GM21447 (cell line): ENCODE measurements around the gene DCAF11.
A peak's percentile ranks its signal among the peaks of the same experiment; 100 is the strongest.

Experiments
- ATAC-seq: cut with Tn5 transposase; IDR thresholded peaks from one replicate; pipeline ENCODE4 v1.9.1; 2021; ENCODE audit not compliant: unreplicated experiment

Gene DCAF11

DNA sequence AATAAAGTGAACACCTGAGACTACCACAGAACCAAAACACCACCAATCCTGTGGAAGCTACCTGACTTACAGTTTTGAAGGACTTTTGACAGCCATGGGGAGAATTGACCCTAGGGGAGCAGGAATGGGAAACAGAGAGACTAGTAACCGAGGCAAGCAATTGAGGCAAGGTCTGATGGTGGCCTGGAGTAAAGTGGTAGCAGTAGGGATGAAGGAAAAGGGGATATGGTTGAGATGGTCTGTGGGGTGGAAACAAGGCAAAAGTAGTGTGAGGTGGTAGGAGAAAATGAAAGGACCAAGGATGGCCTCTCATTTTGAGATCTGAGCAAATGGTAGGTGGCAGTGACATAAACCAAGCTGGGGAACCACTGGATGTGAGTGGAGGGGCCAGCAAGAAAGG is 42.3 kb downstream of the DCAF11 start:
- ATAC-seq = no peak

GRCh38 chr14:24157331-24157730 is 42.8 kb downstream of the DCAF11 start:
- no peak for ATAC-seq

GRCh38 chr14:24159777-24160498 is 45.4 kb downstream of the DCAF11 start:
- ATAC-seq = no peak

- no peak for ATAC-seq
Measured at GRCh38 chr14:24160499-24160849, 45.9 kb downstream of the DCAF11 start.

DNA sequence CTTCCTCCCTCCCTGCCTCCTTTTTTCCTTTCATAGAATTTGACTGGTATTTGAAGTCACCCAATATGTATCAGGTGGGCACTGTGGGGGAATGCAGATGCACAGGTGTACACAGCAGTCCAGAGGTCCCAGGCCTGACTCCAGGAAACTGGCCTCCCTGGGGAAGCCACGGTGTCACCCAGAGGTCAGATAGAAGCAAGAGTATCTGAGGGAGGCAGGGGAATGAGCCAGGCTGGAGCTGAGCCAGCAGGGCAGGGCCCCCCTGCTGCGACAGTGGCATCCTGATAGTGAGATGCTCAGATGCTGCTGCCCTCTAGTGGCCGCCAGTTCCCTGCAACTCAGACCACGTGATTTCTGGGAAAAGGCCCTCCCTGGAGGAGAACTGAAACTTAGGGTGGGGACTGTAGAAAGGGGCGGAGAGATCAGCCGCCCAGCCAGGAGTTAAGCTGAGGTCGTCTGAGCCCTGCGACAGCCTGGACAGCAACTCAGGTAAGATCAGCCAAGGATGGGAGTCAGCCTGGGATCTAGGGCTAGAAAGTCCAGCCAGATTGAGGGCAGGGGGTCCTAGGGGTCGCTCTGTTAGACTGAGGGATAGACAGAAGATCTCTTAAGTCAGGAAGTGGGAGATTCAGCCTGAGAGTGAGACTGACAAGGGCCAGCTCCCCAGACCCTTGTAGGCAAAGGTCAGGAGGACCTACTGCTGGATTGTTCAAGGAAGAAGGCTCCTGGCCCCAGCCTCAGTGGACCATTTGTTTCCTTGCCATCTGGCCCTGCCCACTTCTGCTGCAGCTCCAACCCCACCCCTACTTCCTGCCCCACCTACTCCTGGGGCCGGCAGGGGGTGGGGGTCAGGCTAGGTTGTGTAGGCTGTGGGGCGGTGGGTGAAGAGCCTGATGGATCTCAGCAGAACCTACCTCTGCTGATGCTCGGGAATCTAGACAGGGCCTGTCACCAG is 46.5 kb downstream of the DCAF11 start, which contains the start of gene IRF9:
IRF9 (plus strand) TSS at position 416 of the 955 bp plus-strand sequence. CDS start 880 bp downstream, outside the sequence.
- ATAC-seq = peak; percentile 84

DNA sequence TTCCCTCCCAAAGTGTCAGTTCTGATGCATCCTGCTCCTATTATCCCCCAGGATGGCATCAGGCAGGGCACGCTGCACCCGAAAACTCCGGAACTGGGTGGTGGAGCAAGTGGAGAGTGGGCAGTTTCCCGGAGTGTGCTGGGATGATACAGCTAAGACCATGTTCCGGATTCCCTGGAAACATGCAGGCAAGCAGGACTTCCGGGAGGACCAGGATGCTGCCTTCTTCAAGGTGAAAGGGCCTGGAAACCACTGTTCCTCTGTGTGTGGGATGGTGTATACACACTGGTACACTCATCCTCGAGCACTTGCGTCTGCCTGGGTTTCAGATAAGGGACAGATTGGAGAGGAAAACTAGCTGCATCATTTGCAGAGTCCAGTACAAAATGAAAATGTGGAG is 47.5 kb downstream of the DCAF11 start:
- no peak for ATAC-seq

DNA sequence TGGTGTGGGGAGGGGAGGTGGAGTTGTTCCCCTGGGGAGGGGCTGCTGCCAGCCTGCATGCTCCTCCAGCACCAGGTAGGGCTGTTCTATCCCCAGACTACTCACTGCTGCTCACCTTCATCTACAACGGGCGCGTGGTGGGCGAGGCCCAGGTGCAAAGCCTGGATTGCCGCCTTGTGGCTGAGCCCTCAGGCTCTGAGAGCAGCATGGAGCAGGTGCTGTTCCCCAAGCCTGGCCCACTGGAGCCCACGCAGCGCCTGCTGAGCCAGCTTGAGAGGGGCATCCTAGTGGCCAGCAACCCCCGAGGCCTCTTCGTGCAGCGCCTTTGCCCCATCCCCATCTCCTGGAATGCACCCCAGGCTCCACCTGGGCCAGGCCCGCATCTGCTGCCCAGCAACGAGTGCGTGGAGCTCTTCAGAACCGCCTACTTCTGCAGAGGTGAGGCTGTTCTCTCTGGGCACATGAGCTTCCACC is 50.0 kb downstream of the DCAF11 start:
- no peak for ATAC-seq

DNA sequence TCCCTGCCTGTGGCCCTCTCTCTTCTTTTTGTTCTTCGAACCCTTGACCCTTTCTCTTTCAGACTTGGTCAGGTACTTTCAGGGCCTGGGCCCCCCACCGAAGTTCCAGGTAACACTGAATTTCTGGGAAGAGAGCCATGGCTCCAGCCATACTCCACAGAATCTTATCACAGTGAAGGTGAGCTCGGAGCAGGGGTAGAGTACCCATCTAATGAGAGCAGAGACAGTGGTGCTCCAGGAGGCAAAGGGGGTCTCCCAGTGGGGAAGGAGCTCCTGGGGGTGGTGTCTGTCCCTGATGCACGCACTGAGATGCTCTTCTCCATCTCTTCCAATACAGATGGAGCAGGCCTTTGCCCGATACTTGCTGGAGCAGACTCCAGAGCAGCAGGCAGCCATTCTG is 51.2 kb downstream of the DCAF11 start:
- no peak for ATAC-seq

DNA sequence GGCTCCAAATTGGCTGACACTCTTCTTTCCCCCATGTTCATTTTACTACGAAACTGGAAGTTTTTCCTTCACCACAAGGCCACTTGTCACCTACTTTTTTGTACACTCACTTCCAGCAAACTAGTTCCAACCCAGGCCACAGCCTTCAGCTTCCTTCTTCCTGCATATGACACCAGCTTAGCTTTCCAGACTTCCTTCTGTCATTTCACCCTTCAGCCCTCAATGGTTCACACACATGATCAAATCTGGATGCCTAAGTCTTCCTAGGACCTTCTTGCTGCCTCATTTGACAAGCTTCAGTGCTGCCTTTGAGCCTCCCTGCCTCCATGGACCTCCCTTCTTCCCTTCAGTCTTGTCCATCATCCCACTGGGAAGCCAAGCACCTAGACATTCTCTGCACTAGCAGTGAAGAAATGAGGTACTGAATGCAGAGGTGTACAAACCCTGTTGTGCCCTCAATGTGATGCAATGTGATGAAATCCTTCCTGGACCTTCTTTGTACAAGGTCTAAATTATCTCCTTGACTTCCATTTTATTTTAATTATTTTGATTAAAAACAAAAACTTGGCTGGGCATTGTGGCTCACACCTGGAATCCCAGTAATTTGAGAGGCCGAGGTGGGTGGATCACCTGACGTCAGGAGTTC is 53.0 kb downstream of the DCAF11 start:
- ATAC-seq = no peak

DNA sequence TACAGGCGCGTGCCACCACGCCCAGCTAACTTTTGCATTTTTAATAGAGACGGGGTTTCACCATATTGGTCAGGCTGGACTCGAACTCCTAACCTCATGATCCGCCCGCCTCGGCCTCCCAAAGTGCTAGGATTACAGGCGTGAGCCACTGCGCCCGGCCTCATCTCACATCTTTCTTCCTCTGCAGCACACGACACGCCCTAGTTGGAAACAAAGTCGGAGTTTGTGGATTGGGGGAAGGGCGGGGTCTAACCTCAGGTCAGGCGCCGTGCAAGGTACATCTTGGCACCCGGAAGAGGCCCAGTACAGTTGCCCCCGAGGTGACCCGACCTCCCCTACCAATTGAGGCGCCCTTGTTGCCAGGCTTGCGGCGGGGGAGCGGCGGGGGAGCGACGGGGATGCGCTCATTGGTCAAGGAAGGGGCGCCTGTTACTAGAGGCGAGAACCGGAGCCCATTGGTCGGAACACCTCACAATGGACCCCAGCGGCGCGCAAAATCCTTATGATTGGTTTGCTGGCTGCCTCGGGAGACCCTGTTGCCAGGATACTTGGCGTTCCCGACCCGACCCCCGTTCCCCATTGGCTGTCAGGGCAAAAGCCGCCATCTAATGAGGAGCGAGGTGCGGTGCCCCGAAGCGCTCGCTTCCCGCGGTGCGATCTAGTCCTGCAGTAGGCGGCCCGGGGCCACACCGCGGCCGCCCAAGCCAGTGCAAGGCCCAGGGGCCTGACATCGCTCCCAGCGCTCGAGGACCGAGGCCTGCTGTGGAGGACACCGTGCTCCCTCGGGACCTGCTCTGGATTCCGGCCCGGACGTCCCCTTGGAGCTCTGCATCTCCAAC is 57.1 kb downstream of the DCAF11 start, which contains the start of gene REC8:
REC8 (plus strand) TSS at position 659 of the 839 bp plus-strand sequence. CDS start 473 bp downstream, outside the sequence.
- ATAC-seq = peak; percentile 88

- ATAC-seq = no peak
Measured at GRCh38 chr14:24172261-24172860, 57.8 kb downstream of the DCAF11 start.

GRCh38 chr14:24172871-24173281 is 58.3 kb downstream of the DCAF11 start:
- ATAC-seq = no peak
